Germinal center (tissue), 1 donor: ENCODE results near the gene RAPGEF1.

Experiments used
- DNase-seq: peaks from one replicate; pipeline ENCODE4 v3.0.0; 2012; ENCODE audit warnings: mixed read lengths, low spot score

RAPGEF1 gene

DNA sequence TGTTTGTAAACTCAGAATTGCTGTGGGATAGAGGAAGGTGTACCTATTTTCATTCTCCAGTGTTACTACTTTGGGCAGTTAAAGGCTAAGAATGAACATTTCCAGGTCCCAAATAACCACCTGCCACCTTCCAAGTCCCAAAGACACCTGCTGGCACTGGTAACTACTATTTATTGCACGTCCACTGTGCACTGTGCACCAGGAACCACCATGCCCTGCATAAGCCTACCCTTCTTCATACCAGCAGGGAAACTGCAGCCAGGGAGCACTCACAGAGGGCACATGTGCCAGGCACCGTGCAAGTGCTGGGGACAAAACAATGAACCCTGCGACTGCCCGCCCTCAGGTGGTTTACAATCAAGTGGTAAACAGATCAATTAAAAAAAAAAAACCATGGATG lies 34.9 kb downstream of the RAPGEF1 start:
- no peak for DNase-seq

GRCh38 chr9:131704141-131704983 lies 35.5 kb downstream of the RAPGEF1 start:
- no peak for DNase-seq

DNA sequence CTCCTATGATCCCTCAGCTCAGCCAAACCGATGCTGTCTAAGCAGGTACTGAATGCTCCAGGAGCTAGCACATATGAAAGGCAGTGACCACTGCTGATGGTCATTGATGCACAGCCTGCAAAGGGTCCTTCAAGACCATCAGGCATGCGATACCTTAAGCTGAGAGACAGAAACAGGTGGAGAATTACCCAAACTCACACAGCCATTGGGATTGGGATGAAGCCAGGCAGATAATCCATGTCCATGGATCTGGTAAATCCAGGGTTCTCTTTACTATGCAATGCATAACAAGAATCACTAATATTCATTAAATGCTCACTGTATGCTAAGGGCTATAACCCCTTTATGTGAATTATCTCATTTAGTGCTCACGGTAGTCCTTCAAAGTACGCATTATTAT lies 36.2 kb downstream of the RAPGEF1 start:
- no peak for DNase-seq

DNA sequence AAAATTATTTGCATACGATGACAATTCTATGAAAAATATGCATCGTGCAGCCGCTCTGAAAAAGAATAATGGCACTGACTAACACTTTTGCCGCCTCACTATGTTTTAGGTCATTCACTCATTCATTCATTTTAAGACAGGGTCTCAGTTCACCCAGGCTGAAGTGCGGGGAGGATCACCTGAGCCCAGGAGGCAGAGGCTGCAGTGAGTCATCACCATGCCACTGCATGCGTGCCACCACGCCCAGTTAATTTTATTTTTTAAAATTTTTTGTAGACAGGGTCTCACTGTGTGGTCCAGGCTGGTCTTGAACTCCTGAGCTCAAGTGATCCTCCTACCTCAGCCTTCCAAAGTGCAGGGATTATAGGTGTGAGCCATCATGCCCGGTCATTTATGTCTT lies 37.0 kb downstream of the RAPGEF1 start:
- no peak for DNase-seq

DNA sequence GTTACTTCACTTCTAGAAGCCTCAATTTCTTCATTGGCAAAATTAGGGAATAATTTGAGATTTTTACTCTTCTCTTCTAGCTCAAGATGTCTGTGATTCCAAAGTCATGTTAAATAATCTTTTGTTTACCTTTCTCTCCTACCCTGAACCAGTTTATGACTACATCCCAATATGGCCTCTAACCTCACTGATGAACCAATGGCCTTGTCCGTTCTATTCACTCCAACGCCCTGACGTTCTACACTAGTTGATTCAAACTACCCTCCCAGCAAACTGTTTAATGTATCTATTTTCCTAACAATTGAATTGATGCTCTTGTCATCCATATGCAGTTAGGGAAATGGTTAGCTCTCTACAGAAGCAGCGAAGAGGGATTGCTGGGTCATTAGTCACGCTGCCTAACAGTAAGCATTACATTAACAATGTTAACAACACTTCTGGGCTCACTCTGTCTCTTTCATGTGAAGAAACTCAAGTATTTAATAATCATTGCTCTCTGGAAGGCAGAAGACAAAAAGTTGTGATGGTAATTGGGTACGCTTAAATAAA lies 38.0 kb downstream of the RAPGEF1 start:
- no peak for DNase-seq

GRCh38 chr9:131701436-131701781 lies 38.5 kb downstream of the RAPGEF1 start:
- no peak for DNase-seq

- DNase-seq, result no peak
These were observed 39.0 kb downstream of the RAPGEF1 start for GRCh38 chr9:131700765-131701435.

- no peak for DNase-seq
These were observed 39.8 kb downstream of the RAPGEF1 start for GRCh38 chr9:131700076-131700475.

DNA sequence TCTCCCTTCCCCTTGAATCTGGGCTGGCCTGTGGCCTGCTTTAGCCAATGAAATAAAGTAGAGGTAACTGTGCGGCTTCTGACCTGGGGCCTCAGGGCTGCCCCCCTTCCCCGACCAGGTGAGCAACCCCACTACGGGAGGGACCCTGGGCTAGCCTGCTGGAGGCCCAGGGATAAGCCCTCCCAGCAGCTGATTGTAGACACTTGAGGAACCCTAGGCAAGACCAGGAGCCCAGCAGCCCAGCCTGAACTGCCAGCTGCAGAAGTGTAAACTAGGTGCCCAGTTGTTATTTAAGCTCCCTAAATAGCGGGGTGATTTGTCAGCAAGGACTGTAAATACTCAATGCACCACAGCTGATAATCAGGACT lies 41.3 kb downstream of the RAPGEF1 start:
- DNase-seq, result no peak

GRCh38 chr9:131697908-131698617 lies 41.8 kb downstream of the RAPGEF1 start:
- no peak for DNase-seq

GRCh38 chr9:131697097-131697496 lies 42.8 kb downstream of the RAPGEF1 start:
- DNase-seq, result no peak

GRCh38 chr9:131695836-131696460 lies 43.9 kb downstream of the RAPGEF1 start:
- DNase-seq, result no peak

- DNase-seq, result no peak
These were observed 44.5 kb downstream of the RAPGEF1 start for GRCh38 chr9:131695366-131695765.

DNA sequence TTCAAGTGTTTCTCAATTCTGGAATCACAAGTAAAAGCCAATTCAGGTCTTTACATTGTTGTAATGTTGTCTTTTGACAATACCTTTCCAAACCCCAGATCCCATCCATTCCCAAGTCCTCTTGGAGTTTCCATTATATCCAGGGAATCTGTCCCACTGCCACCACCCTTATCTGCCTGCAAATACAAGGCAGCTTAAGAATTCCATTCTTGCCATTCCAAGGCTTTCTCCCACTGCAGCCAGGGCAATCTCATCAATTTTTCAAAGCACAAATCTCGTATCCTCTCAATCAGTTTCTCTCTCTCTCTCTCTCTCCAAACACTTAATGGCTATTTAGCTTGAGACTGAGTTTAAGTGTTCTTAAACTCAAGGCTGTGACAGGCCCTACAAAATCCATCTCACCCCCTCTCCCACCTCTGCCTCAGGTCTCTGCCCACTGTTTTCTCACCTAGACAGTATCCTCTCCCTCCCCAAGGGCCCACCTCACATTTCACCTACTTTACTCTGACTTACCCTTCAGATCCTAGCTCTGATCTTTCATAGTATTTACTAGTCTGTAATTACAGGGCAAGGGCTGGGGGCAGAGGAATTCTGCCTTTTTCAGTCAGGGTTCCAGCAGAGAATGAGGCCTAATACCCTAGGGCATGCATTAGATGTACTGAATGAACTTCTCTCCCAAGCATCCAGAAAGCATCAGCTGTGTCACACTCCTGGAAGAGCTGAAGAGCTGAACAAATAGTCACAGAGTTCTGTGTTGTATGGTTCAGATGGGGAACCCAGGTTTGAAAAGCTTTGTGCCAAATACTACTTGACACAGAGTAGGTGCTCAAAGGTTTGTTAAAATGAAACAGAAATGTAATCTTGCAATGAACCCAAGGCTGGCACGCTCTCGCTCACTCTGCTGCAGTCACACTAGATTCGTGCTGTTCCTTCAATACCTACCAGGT lies 46.0 kb downstream of the RAPGEF1 start:
- no peak for DNase-seq

DNA sequence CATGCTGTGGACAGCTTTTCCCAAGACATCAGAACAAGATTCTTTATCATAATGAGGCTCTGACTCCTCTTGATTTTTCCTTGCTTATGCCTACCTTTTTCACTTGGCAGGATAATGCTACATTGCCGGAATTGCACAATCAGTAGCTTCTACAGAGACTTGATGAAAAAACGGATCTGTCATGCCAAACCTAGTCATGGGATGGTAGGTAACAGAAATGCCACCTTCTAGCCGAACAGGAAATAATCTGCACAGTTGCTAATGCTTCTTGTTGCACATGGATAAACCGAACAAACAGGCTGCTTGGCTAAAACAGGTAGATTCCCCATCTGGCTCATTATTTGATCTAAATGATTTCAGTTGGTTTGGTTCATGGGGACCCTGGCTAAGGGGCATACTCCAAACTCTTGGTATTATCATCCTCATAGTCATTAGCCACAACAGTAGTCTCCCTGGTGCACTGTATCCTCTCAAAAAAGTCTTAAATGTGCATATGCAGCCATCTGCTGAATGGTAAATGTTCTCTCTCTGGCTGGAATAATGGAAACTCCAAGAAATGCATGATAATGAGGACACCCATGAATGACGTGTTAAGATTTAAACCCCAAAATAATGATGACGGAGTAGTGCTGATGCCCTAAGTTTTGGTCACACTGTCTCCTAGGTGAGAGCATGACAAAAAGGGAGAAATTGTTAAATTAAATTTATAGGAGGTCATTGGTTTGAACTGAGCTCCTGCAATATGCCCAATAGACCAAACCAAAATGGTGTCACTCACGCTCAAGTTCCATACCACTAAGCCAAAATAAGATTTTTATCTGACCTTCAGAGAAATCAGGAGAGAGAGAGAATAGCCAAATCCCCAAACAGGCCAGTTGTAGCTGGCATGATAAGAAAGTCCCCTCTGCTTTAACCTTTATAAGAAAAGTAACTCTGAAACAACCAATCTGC lies 47.0 kb downstream of the RAPGEF1 start:
- DNase-seq, result no peak

DNA sequence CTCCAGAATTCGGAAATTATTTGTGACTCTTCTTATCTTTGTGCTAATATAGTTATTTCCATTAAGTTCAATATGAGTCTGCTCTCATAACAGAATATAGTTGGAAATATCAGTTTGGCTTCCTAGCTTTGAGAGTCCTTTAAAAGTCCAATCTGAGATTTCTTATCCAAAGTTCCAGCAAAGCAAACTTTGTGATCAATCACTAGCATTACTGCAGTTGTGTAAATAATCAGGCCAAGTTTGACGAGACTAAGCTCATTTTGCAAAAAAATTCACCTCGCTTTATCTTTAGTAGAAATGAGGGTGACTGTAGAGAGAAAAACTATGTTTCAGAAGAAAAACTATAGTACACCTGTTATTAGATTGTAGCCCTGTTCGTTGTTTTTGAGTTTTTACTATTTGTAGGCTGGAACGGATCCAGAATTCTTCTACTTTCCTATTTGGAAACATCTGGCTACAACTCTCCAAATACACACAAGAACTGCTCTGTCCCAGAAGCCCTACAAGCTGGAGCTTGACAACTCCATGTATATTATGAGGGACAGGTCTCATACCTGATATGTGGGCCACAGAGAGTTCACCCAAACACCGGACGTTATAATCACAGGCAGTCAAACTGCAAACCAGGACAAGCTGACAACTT lies 47.8 kb downstream of the RAPGEF1 start:
- no peak for DNase-seq

DNA sequence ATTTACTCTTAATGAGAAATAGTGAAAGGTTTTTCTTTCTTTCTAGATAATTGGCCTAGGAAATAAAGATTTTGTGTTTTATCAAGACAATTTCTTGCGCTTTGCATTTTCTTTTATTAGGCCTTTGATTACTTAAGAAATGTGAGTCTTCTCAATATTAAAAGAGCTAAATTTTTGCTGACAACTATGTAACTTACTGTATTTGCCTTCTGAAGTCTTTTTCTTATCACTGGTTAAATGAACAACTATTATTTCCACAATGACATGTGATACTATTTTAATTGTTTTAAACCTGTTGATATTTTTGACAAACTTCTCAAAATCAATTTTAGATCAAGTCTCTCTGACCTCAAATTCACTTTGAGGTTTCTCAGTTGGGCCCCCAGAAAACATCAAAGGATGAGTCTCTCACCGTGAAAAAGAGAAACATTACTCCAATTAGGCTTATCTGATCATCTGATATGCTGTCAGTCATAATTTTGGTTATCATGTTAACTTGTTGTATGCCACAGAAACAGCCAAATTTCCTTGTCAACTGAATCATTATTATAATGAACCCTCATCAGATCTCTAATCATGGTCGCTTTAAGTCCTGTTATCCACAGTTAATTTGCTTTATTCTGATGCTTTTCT lies 48.8 kb downstream of the RAPGEF1 start:
- DNase-seq, result no peak

GRCh38 chr9:131690462-131690861 lies 49.4 kb downstream of the RAPGEF1 start:
- no peak for DNase-seq

DNA sequence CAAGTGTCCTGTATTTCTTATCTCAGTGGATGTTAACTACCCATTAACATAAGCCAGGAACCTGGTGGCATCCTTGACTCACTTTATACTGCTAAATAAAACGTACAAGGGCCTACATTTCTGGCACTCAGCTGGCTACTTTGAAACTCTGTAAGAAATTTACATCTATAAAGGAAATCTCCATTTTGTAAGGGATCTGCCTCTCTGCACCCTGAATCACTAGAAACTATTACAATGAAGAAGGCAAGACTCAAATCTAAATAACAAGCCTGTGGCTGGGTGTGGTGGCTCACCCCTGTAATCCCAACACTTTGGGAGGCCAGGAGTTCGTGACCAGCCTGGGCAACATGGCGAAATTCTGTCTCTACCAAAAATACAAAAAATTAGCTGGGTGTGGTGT lies 51.5 kb downstream of the RAPGEF1 start:
- no peak for DNase-seq
